GM23338 (cell line): ENCODE measurements around the gene RFX7. TPM values are rescaled to one million over a fixed set of nuclear protein-coding genes. Genes with fewer than 3 reads are reported as not detected.

Experiments
- ATAC-seq: fragments of 200-7000 bp; cut with Tn5 transposase; 3 replicates; pipeline ENCODE4 v1.9.1; 2020
- DNase-seq: peaks from one replicate; pipeline ENCODE4 v3.0.0-alpha.2; 2015; ENCODE audit warnings: low spot score
- H2AFZ ChIP-seq: fragments of 200-600 bp; sonication (generic); 2 replicates; pipeline ENCODE4 v1.8.0; 2016; ENCODE audit warnings: antibody characterized with exemption, mild to moderate bottlenecking, moderate library complexity
- H3F3A ChIP-seq: fragments of 200-600 bp; sonication (generic); replicated peaks from 2 replicates; pipeline ENCODE4 v1.8.0; 2017; ENCODE audit warnings: antibody characterized with exemption, mixed run types, low read depth
- H3K27ac ChIP-seq: fragments of 200-600 bp; sonication (generic); 2 replicates; pipeline ENCODE4 v1.6.1; 2016; ENCODE audit warnings: low read depth
- H3K27me3 ChIP-seq: fragments of 200-600 bp; sonication (generic); 2 replicates; pipeline ENCODE4 v1.8.0; 2016; ENCODE audit warnings: mild to moderate bottlenecking, mixed run types, moderate library complexity; ENCODE audit not compliant: insufficient read depth
- H3K36me3 ChIP-seq: fragments of 200-600 bp; sonication (generic); 2 replicates; pipeline ENCODE4 v1.8.0; 2016; ENCODE audit warnings: mild to moderate bottlenecking; ENCODE audit not compliant: insufficient read depth
- H3K4me1 ChIP-seq: fragments of 200-600 bp; sonication (generic); 2 replicates; pipeline ENCODE4 v1.8.0; 2016; ENCODE audit warnings: mild to moderate bottlenecking, moderate library complexity; ENCODE audit not compliant: insufficient read depth
- H3K4me2 ChIP-seq: fragments of 200-600 bp; sonication (generic); 2 replicates; pipeline ENCODE4 v1.7.1; 2017; ENCODE audit warnings: mixed run types
- H3K4me3 ChIP-seq: fragments of 200-600 bp; sonication (generic); 2 replicates; pipeline ENCODE4 v1.6.1; 2016; ENCODE audit warnings: mixed run types
- H3K79me2 ChIP-seq: fragments of 200-600 bp; sonication (generic); replicated peaks from 2 replicates; pipeline ENCODE4 v1.8.0; 2017; ENCODE audit warnings: mild to moderate bottlenecking; ENCODE audit not compliant: insufficient read depth
- H3K9me2 ChIP-seq: fragments of 200-600 bp; sonication (generic); 2 replicates; pipeline ENCODE4 v1.8.0; 2017; ENCODE audit not compliant: insufficient read depth
- H4K20me1 ChIP-seq: fragments of 200-600 bp; sonication (generic); replicated peaks from 2 replicates; pipeline ENCODE4 v1.8.0; 2017; ENCODE audit warnings: mild to moderate bottlenecking; ENCODE audit not compliant: insufficient read depth
- H3K27ac Mint-ChIP-seq: 2 replicates; pipeline ENCODE4 v1.8.0; 2020; ENCODE audit warnings: inconsistent platforms, mild to moderate bottlenecking, moderate library complexity, mixed read lengths
- H3K27me3 Mint-ChIP-seq: 3 replicates; pipeline ENCODE4 v1.8.0; 2022; ENCODE audit warnings: low read depth, mild to moderate bottlenecking, moderate library complexity, mixed read lengths, inconsistent platforms; ENCODE audit not compliant: insufficient read depth, poor library complexity
- H3K36me3 Mint-ChIP-seq: 3 replicates; pipeline ENCODE4 v1.8.0; 2021; ENCODE audit warnings: low read depth, mild to moderate bottlenecking, inconsistent platforms, moderate library complexity, mixed read lengths
- H3K4me1 Mint-ChIP-seq: 3 replicates; pipeline ENCODE4 v1.8.0; 2020; ENCODE audit warnings: mild to moderate bottlenecking, inconsistent platforms, mixed read lengths
- H3K4me3 Mint-ChIP-seq: 3 replicates; pipeline ENCODE4 v1.8.0; 2021; ENCODE audit warnings: moderate library complexity, mild to moderate bottlenecking, inconsistent platforms, mixed read lengths
- H3K9me3 Mint-ChIP-seq: 3 replicates; pipeline ENCODE4 v1.8.0; 2020; ENCODE audit warnings: moderate library complexity, mild to moderate bottlenecking, inconsistent platforms, mixed read lengths
- CREB1 ChIP-seq: fragments of 250-450 bp; sonication (Bioruptor Pico); IDR thresholded peaks from 2 replicates; pipeline ENCODE4 v1.5.0; 2020; ENCODE audit warnings: low read depth, mild to moderate bottlenecking, moderate library complexity
- EZH2 ChIP-seq: fragments of 200-600 bp; sonication (generic); IDR thresholded peaks from one replicate; pipeline ENCODE4 v1.8.0; 2017; ENCODE audit warnings: antibody characterized with exemption, mild to moderate bottlenecking, low read depth; ENCODE audit not compliant: unreplicated experiment
- EZH2phosphoT487 ChIP-seq: fragments of 200-600 bp; sonication (generic); IDR thresholded peaks from one replicate; pipeline ENCODE4 v1.8.1; 2018; ENCODE audit warnings: antibody characterized with exemption; ENCODE audit not compliant: unreplicated experiment
- JUNB ChIP-seq: IDR thresholded peaks from one replicate; pipeline ENCODE4 v1.6.1; 2016; ENCODE audit warnings: antibody characterized with exemption; ENCODE audit not compliant: unreplicated experiment
- POLR2AphosphoS5 ChIP-seq: IDR thresholded peaks from 2 replicates; pipeline ENCODE4 v1.6.1; 2016; ENCODE audit warnings: antibody characterized with exemption, low read depth
- STAT1 ChIP-seq: IDR thresholded peaks from one replicate; pipeline ENCODE4 v1.6.1; 2016; ENCODE audit warnings: antibody characterized with exemption; ENCODE audit not compliant: unreplicated experiment
- ZNF114 ChIP-seq: fragments of 250-450 bp; sonication (Bioruptor Pico); IDR thresholded peaks from 2 replicates; pipeline ENCODE4 v1.5.0; 2020; ENCODE audit warnings: mild to moderate bottlenecking, moderate library complexity
- ZNF331 ChIP-seq: fragments of 250-450 bp; sonication (Bioruptor Pico); IDR thresholded peaks from 2 replicates; pipeline ENCODE4 v1.5.0; 2020; ENCODE audit warnings: low read depth, mild to moderate bottlenecking, moderate library complexity
- long read RNA-seq: library from polyadenylated mRNA; unstranded; transcript quantifications from one replicate; pipeline ENCODE4 v2.0.0, GENCODE V29; 2020; ENCODE audit not compliant: unreplicated experiment
- polyA plus RNA-seq: library from polyadenylated mRNA; unstranded; fragments of >200 nt; fragmentation: Nextera tagmentation; extraction: Ambion mirVana; gene quantifications from 2 replicates; pipeline ENCODE4 v1.2.1, GENCODE V29; 2016
- total RNA-seq: library from RNA; depleted of rRNA; stranded (reverse); fragments of >200 nt; shearing (Covaris generic); gene quantifications from 2 replicates; pipeline ENCODE4 v1.2.3, GENCODE V29; 2014; rRNA removed
- TF ChIP-seq, protein P1 (sequence below): IDR thresholded peaks from one replicate; pipeline ENCODE4 v1.6.1; 2018; ENCODE audit warnings: antibody characterized with exemption; ENCODE audit not compliant: unreplicated experiment
- TF ChIP-seq, protein P2 (sequence below), 2 experiments: fragments of 200-600 bp in 1 of 2; sonication (generic) in 1 of 2; conservative IDR thresholded peaks; 2 replicates each; pipeline versions ENCODE4 v1.5.1 to v1.6.1; 2016 to 2017; ENCODE audit warnings: antibody characterized with exemption in 2 of 2, low read depth in 2 of 2, mild to moderate bottlenecking in 2 of 2, moderate library complexity in 1 of 2

RFX7 gene
- total RNA-seq (33.6 TPM in 2 replicates), polyA plus RNA-seq (15.8 and 17.6 TPM in 2 replicates)
- long read RNA-seq, partial matches to known transcripts: 0 of 3 reads
- long read RNA-seq, other reads (novel, unspliced or antisense): 3 of 3 reads

DNA sequence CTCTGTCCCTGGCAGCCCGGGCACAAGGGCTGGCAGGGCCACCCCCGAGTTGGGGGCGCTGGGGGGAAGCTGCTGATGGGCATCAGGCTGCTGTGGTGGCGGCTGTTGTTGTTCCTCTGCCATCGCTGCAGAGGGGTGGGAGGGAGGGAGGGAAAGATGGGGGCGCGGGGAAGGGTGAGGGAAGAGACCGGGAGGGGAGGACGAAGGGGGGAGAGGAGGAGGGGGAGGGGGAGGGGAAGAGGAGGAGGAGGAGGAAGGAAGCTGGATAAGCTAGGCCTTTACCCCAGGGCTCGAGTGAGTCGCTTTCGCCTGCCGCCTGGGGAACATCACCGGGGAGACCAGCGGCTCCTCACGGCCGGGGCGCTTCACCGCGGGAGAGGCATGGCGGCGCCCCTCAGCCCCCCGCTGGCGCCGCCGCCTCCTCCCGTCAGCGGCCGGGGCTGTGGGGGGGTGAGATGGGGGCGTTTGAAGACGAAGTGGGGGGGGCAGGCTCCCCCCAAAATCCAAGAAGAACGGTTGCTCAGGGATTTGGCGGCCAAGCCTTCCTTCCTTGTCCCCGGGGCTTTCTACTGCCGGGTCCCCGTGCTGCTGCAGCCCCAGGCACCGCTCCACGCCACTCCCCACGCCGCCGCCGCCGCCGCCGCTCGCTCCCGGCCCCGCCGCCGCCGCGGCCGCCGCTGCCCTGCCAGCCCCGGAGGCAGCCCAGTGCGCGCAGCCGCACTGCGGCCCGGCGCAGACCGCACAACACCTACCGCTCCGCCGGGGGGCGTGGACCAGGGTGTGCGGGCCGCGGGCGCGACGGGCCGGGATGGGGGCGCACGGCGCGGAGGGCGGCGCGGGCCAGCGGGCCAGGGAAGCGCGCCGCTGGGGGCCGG is at the start of gene RFX7:
RFX7 (minus strand) TSS at position 717 of the 875 bp plus-strand sequence; CDS start at position 123, 594 bp downstream.
- TF ChIP-seq EZH2: no peak
- TF ChIP-seq POLR2AphosphoS5: peak; percentile 43
- TF ChIP-seq, protein P1, sequence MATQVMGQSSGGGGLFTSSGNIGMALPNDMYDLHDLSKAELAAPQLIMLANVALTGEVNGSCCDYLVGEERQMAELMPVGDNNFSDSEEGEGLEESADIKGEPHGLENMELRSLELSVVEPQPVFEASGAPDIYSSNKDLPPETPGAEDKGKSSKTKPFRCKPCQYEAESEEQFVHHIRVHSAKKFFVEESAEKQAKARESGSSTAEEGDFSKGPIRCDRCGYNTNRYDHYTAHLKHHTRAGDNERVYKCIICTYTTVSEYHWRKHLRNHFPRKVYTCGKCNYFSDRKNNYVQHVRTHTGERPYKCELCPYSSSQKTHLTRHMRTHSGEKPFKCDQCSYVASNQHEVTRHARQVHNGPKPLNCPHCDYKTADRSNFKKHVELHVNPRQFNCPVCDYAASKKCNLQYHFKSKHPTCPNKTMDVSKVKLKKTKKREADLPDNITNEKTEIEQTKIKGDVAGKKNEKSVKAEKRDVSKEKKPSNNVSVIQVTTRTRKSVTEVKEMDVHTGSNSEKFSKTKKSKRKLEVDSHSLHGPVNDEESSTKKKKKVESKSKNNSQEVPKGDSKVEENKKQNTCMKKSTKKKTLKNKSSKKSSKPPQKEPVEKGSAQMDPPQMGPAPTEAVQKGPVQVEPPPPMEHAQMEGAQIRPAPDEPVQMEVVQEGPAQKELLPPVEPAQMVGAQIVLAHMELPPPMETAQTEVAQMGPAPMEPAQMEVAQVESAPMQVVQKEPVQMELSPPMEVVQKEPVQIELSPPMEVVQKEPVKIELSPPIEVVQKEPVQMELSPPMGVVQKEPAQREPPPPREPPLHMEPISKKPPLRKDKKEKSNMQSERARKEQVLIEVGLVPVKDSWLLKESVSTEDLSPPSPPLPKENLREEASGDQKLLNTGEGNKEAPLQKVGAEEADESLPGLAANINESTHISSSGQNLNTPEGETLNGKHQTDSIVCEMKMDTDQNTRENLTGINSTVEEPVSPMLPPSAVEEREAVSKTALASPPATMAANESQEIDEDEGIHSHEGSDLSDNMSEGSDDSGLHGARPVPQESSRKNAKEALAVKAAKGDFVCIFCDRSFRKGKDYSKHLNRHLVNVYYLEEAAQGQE: no peak
- TF ChIP-seq CREB1 (CRISPR knock-in tag): 0 out of 2 replicates have a peak, but pooled peaks have one; percentile 24
- H3K4me3 Mint-ChIP-seq: peak within 1 kb of the TSS; percentile 98
- peaks cover 5% of the 10 kb centered on the region; the same call in 1 of the 2 replicates for H3F3A ChIP-seq
- peaks cover 29% of the 10 kb centered on the region for H3K4me1 Mint-ChIP-seq
- peak; percentile 60 for ATAC-seq
- peak within 1 kb of the TSS; percentile 97 for H3K27ac Mint-ChIP-seq
- H3K79me2 ChIP-seq: peaks cover 46% of the 10 kb centered on the region
- H3K4me1 ChIP-seq: peaks cover 39% of the 10 kb centered on the region
- H3K4me2 ChIP-seq: peak within 1 kb of the TSS; percentile 87
- peak; percentile 87 for DNase-seq
- H3K4me3 ChIP-seq: peak within 1 kb of the TSS; percentile 73
- peak within 1 kb of the TSS; percentile 96 for H3K27ac ChIP-seq
- peaks cover 10% of the 10 kb centered on the region for H3K27me3 Mint-ChIP-seq
- no peak within 1 kb of the TSS for H2AFZ ChIP-seq
- no peaks in the 10 kb centered on the region for H3K9me3 Mint-ChIP-seq
- H3K9me2 ChIP-seq: no peaks in the 10 kb centered on the region
- H4K20me1 ChIP-seq: 0 out of 2 replicates have a peak, but pooled peaks cover 2% of the 10 kb centered on the region
- peaks cover 13% of the 10 kb centered on the region; the same call in 2 of the 3 replicates for H3K36me3 Mint-ChIP-seq
- H3K27me3 ChIP-seq: no peaks in the 10 kb centered on the region
- H3K36me3 ChIP-seq: no peaks in the 10 kb centered on the region

DNA sequence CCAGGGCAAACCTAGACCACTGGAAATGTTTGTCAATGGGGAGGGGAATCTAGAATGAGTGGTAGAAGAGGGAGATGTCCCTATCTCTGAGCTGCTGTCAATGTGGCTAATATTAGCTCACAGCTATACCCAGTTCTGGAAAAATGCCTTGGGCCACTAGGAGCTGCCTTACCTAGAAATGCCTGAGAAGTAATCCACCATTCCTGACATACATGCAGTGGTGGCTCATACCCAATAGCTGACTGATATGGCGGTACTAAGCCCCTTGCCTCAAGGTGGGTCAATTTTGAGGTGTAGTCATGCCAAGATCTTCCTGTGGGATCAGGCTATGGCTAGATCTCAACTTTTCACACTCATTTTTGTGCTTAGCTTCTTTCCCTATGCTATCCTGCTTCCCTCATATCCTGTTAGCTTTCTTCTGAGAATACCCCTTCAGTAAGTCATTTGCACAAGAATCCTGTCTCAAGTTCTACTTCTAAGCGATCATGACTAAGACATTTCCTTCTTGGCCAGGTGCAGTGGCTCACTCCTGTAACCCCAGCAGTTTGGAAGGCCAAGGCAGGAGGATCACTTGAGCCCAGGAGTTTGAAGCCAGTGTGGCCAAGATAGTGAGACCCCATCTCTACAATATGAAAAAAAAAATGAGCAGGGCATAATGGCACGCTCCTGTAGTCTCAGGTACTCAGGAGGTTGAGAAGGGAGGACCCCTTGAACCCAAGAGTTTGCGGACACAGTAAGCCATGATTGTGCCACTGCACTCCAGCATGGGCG is 49.1 kb upstream of the RFX7 start:
- no peaks in the 10 kb centered on the region; the same call in 1 of the 2 replicates for H3K9me2 ChIP-seq
- TF ChIP-seq, protein P2, sequence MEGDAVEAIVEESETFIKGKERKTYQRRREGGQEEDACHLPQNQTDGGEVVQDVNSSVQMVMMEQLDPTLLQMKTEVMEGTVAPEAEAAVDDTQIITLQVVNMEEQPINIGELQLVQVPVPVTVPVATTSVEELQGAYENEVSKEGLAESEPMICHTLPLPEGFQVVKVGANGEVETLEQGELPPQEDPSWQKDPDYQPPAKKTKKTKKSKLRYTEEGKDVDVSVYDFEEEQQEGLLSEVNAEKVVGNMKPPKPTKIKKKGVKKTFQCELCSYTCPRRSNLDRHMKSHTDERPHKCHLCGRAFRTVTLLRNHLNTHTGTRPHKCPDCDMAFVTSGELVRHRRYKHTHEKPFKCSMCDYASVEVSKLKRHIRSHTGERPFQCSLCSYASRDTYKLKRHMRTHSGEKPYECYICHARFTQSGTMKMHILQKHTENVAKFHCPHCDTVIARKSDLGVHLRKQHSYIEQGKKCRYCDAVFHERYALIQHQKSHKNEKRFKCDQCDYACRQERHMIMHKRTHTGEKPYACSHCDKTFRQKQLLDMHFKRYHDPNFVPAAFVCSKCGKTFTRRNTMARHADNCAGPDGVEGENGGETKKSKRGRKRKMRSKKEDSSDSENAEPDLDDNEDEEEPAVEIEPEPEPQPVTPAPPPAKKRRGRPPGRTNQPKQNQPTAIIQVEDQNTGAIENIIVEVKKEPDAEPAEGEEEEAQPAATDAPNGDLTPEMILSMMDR (conservative IDR thresholded peaks at IDR 0.05; ENCODE audit: low read depth in 2 of 2): no peak
- TF ChIP-seq CREB1 (CRISPR knock-in tag) (no peak), JUNB (no peak), ZNF114 (CRISPR knock-in tag) (no peak), POLR2AphosphoS5 (no peak), STAT1 (no peak), EZH2phosphoT487 (no peak), ZNF331 (CRISPR knock-in tag) (no peak)
- TF ChIP-seq, protein P1: no peak

More for the DNA sequence above, 49.1 kb upstream of the RFX7 start:
- H3K27me3 Mint-ChIP-seq: peaks cover 2% of the 10 kb centered on the region
- Histone ChIP-seq H3K4me1 (no peaks in the 10 kb centered on the region), H3F3A (no peaks in the 10 kb centered on the region), H2AFZ (peak overlapping the region; percentile 29; the same call in 1 of the 2 replicates), H3K27ac (no peak overlapping the region), H3K79me2 (no peaks in the 10 kb centered on the region), H3K4me3 (no peak overlapping the region), H4K20me1 (no peaks in the 10 kb centered on the region), H3K27me3 (no peaks in the 10 kb centered on the region), H3K36me3 (no peaks in the 10 kb centered on the region), H3K4me2 (no peak overlapping the region)
- H3K4me1 Mint-ChIP-seq: peaks cover 6% of the 10 kb centered on the region; the same call in 2 of the 3 replicates
- H3K36me3 Mint-ChIP-seq: no peaks in the 10 kb centered on the region; the same call in 2 of the 3 replicates
- H3K27ac Mint-ChIP-seq: no peak overlapping the region; the same call in 1 of the 2 replicates
- H3K4me3 Mint-ChIP-seq: no peak overlapping the region
- DNase-seq (peak; percentile 17), ATAC-seq (no peak)
- H3K9me3 Mint-ChIP-seq: no peaks in the 10 kb centered on the region; the same call in 1 of the 3 replicates
